ENCODE measurements around the gene ATXN1.

Gene ATXN1

DNA sequence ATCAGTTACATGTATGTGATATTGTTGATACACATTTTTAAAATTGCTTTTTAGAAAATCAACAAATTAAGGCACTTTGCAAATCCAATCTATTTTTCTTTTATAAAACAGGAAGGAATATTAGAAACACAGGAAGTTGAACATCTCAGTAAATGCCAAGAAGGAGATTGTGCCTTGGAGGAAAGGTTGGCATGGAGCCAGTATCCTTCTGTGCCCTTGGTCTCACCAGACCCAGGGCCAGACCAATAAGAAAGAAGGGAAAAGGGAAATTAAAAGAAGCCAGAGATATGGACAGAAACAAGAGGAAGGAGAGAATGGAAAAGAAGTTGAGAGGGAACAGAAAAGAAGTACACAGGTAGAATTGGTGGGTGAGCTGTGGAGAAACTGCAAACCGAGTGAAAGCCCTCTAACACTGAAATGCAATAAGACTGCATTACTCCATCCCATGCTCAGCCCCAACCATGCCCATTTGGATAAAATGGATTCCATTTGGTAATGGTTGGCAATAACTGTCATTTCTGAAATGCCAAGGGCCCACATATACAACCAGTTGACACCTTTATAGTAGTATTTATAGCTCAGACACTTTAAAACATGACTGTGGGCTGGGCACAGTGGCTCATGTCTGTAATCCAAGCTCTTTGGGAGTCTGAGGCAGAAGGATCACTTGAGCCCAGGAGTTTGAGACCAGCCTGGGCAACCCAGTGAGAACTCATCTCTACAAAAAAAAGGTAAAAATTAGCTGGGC is 389.1 kb downstream of the ATXN1 start:
- no peak for DNase-seq

DNA sequence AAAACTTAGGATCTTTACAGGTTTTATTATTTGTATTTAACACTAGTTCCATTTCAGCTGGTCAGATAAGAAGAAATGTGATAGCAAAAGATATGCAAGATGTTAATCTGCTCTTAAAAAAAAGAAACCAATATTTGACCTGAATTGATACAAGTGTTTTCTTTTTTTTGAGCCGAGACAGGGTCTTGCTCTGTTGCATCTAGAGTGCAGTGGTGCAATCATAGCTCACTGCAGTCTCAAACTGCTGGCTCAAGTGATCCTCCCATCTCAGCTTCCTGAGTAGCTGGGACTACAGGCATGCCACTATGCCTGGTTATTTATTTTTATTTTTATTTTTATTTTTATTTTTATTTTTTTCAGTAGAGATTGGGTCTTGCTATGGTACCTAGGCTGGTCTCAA is 389.9 kb downstream of the ATXN1 start:
- DNase-seq, result no peak

- no peak for DNase-seq
Measured at GRCh38 chr6:16370943-16371342, 390.3 kb downstream of the ATXN1 start.

- DNase-seq, result no peak
Measured at GRCh38 chr6:16369989-16370388, 391.3 kb downstream of the ATXN1 start.

- no peak for DNase-seq
Measured at GRCh38 chr6:16369140-16369745, 392.0 kb downstream of the ATXN1 start.

- DNase-seq, result no peak
Measured at GRCh38 chr6:16367571-16367970, 393.7 kb downstream of the ATXN1 start.

DNA sequence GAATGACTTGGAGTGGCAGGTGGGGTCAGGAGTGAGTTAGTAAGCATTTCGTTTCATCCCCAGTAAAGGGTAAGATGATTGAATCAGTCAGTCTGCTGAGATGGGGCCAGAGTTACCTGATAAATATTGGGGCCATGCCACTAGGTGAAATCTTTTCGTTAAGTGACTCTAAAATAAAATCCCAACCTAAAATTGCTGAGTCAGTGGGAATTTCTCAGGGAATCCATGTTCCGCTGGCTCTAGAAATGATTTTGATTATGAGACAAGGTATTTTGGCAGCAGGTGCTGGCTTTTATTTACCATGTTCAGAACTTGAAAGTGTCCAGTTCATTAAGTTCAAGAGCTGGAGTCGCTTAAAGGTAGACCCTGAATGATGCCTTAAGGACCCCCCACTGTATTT is 397.5 kb downstream of the ATXN1 start:
- no peak for DNase-seq

DNA sequence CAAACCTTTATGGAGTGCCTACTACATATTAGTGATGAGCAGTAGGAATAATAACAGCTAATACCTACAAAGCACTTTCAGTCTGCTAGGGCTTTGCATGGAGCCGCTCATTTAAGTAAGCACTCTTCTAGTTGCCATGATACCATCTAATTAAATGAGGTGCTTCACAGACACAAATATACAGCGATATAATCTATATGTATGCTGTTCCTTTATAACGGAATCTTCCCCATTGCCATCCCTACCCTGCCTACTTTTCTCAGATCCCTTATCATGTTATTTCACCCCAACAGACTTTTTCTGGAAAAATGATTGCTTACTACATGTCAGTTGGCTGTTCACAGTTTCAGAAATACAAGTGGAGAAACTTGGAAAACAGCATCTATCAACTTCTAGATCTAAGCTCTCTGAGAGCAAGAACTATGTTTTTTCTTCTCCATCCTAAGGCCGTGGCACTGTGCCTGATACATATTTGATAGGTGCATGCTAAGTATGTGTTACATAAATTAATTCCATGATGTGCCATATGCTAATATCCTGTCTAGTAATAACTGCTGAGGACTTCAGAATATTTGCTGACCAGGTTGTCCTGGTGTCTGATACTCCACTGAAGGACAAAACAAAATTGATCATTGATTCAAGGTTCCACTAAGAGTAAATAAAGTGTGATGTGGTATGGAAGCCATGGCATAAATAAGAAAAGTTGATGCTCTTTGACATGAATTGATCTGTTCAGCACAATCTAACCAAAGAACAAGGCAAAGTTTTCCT is 398.3 kb downstream of the ATXN1 start:
- peak in 1 of 3 experiments; percentile 27 for DNase-seq

- DNase-seq, result no peak
Measured at GRCh38 chr6:16362296-16362695, 399.0 kb downstream of the ATXN1 start.

DNA sequence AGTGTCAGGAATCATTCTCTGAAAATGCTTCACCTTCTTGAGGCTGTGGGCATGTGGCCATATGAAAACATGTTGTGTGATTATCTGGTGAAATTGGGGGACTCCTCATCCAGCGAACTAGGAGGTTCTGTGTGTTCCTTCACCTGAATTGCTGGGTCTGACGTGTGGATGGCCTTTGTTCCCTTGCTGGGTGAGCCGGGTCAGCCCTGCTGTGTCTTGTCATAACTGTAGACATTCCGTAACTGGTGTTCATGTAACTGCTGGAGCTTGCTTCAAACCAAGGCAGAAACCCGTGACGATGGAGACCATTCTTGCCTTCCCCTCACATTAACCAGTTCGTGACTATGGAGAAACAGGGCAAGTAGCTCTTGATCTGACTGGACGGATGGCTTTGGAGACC is 399.4 kb downstream of the ATXN1 start:
- no peak for DNase-seq

DNA sequence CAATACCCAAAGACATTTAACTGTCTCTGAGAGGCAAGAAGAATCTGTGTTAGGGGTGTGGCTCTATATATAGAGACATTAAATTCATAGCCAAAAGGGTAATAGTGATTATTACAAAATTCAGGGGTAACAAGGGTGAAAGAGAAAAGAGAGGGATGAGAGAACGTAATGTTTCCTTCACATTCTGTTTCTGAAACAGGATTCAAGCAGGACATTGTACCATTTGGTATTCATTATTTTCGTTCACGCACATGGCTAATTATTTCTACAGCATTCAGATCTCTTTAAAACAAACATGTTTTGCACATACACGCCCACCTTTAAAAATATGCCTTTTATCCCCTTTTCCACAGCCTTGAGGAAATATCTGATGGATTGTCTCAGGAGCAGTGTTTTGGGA is 400.1 kb downstream of the ATXN1 start:
- no peak for DNase-seq

GRCh38 chr6:16360365-16360764 is 400.9 kb downstream of the ATXN1 start:
- DNase-seq, result no peak

GRCh38 chr6:16359563-16359962 is 401.7 kb downstream of the ATXN1 start:
- DNase-seq, result no peak

GRCh38 chr6:16358531-16359138 is 402.6 kb downstream of the ATXN1 start:
- DNase-seq, result no peak

GRCh38 chr6:16355699-16356446 is 405.4 kb downstream of the ATXN1 start:
- DNase-seq, result no peak

- DNase-seq, result no peak
Measured at GRCh38 chr6:16355238-16355637, 406.0 kb downstream of the ATXN1 start.

- no peak for DNase-seq
Measured at GRCh38 chr6:16354692-16355091, 406.6 kb downstream of the ATXN1 start.

DNA sequence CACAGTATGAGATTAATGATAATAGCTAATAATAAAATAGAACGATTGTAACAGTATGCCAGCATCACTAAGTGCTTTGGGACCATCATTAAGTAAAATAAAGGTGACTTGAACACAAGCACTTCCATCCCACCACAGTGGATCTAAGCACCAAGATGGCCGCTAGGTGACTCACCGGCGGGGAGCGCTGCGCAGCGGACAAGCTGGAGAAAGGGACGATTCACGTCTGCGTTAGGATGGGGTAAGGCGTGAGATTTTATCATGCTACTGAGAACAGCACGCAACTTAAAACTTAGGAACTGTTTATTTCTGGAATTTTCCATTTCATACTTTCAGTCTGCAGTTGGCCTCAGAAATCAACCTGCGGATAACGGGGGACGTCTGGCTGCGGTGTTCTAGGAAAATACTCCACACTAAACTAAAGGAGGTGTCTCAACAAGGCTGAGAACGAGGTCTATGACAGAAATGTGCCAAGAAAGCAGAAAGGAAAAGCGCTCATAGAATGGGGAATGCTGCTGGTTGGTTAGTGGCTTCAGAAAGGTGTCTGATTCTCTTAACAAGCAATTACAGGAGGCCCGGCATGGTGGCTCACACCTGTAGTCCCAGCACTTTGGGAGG is 408.3 kb downstream of the ATXN1 start:
- no peak for DNase-seq

- no peak for DNase-seq
Measured at GRCh38 chr6:16352258-16352635, 409.0 kb downstream of the ATXN1 start.

DNA sequence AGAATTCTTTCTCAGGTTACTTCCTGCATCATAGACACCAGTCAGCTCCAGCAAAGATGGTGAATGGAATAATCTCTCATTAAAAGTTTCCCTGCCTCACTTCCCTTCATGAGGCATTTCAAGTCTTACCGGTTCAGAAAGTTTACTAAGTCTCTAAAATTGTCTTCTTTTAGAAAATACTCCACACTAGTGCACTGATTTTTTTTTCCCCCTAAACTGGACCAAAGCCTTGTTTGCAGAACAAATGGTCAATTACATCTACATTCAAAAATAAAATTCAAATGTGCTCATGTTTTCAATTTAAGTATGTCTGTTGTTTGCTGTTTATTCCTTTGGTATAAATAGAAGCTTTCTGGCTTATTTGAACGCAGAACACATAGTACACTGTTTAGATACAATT is 411.7 kb downstream of the ATXN1 start:
- no peak for DNase-seq

GRCh38 chr6:16346831-16347230 is 414.4 kb downstream of the ATXN1 start:
- no peak for DNase-seq
